SU-DHL-6 (cell line): ENCODE results near the gene KIF13A.
A peak's percentile ranks its signal among the peaks of the same experiment; 100 is the strongest.

Source experiments
- H2AFZ ChIP-seq: fragments of 200-600 bp; sonication (generic); 2 replicates; pipeline ENCODE4 v1.6.1; 2014; ENCODE audit warnings: low read depth, mild to moderate bottlenecking, moderate library complexity, mixed read lengths, antibody characterized with exemption, low read length; ENCODE audit not compliant: severe bottlenecking
- H3F3A ChIP-seq: fragments of 200-600 bp; shearing (Covaris generic); 2 replicates; pipeline ENCODE4 v1.6.0; 2016; ENCODE audit warnings: antibody characterized with exemption, mild to moderate bottlenecking; ENCODE audit not compliant: insufficient read depth
- H3K27ac ChIP-seq: fragments of 200-600 bp; sonication (generic); 2 replicates; pipeline ENCODE4 v1.5.1; 2016; ENCODE audit warnings: low read depth, mild to moderate bottlenecking, low read length, moderate library complexity, mixed read lengths
- H3K27me3 ChIP-seq: fragments of 200-600 bp; sonication (generic), shearing (Covaris generic); 2 replicates; pipeline ENCODE4 v1.6.0; 2014; ENCODE audit warnings: mild to moderate bottlenecking, low read length
- H3K36me3 ChIP-seq: fragments of 200-600 bp; sonication (generic); 2 replicates; pipeline ENCODE4 v1.6.1; 2014; ENCODE audit warnings: mild to moderate bottlenecking, low read length, mixed read lengths
- H3K4me2 ChIP-seq: fragments of 300-600, 200-600 bp; shearing (Covaris generic), sonication (generic); 2 replicates; pipeline ENCODE4 v1.6.0; 2014; ENCODE audit warnings: low read length, low read depth, mild to moderate bottlenecking; ENCODE audit not compliant: poor library complexity, severe bottlenecking
- H3K4me3 ChIP-seq: fragments of 200-600 bp; sonication (generic); 2 replicates; pipeline ENCODE4 v1.5.1; 2014; ENCODE audit warnings: antibody characterized with exemption, low read length, mild to moderate bottlenecking, mixed read lengths; ENCODE audit not compliant: insufficient read depth, poor library complexity, severe bottlenecking
- H3K79me2 ChIP-seq: fragments of 200-600 bp; sonication (generic); 2 replicates; pipeline ENCODE4 v1.6.1; 2014; ENCODE audit warnings: mild to moderate bottlenecking, low read length, moderate library complexity; ENCODE audit not compliant: insufficient read depth
- H3K9ac ChIP-seq: fragments of 200-600 bp; sonication (generic); 2 replicates; pipeline ENCODE4 v1.7.0; 2014; ENCODE audit warnings: mild to moderate bottlenecking, low read length
- H3K9me2 ChIP-seq: fragments of 200-600 bp; sonication (generic); replicated peaks from 2 replicates; pipeline ENCODE4 v1.6.1; 2014; ENCODE audit warnings: low read length; ENCODE audit not compliant: insufficient read depth
- H3K9me3 ChIP-seq: fragments of 200-600 bp; sonication (generic); 2 replicates; pipeline ENCODE4 v1.6.1; 2014; ENCODE audit warnings: low read length, mixed read lengths; ENCODE audit not compliant: insufficient read depth
- H4K20me1 ChIP-seq: fragments of 200-600 bp; sonication (generic); 2 replicates; pipeline ENCODE4 v1.6.1; 2014; ENCODE audit warnings: low read depth, mild to moderate bottlenecking, antibody characterized with exemption, low read length, moderate library complexity, mixed read lengths
- CTCF ChIP-seq: fragments of 200-600 bp; sonication (generic); IDR thresholded peaks from one replicate; pipeline ENCODE4 v1.5.1; 2017; ENCODE audit warnings: antibody characterized with exemption, mild to moderate bottlenecking, low read length, moderate library complexity; ENCODE audit not compliant: insufficient read depth, poor library complexity, severe bottlenecking
- EZH2phosphoT487 ChIP-seq: fragments of 200-600 bp; sonication (generic), shearing (Covaris generic); conservative IDR thresholded peaks from 2 replicates; pipeline ENCODE4 v1.6.1; 2018; ENCODE audit warnings: mild to moderate bottlenecking, antibody characterized with exemption, low read length, moderate library complexity, mixed read lengths

Gene KIF13A

DNA sequence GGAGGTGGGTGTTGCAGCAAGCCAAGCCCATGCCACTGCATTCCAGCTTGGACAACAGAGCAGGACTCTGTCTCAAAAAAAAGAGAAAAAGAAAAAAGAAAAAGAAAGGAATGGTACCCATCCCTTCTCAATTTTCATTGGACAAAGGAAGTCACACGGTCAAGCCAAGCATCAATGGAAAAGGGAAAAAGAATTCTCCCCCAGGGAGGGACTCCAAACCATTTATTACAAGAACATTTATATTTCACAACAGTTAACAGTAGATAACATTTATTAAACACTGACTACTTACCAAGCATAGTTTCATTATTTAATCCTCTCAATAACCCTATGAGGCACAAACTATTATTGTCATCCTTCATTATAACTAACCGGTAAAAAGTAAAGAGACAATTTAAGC lies 6.6 kb upstream of the KIF13A start:
- Histone ChIP-seq H3F3A (no peaks in the 10 kb centered on the region), H3K79me2 (no peaks in the 10 kb centered on the region), H3K4me3 (no peak overlapping the region), H4K20me1 (no peaks in the 10 kb centered on the region), H3K4me2 (no peak overlapping the region), H3K9me2 (no peaks in the 10 kb centered on the region), H3K27me3 (no peaks in the 10 kb centered on the region), H3K9ac (no peak overlapping the region), H2AFZ (no peak overlapping the region), H3K27ac (no peak overlapping the region), H3K9me3 (no peaks in the 10 kb centered on the region), H3K36me3 (no peaks in the 10 kb centered on the region)
- TF ChIP-seq CTCF (no peak), EZH2phosphoT487 (no peak)

DNA sequence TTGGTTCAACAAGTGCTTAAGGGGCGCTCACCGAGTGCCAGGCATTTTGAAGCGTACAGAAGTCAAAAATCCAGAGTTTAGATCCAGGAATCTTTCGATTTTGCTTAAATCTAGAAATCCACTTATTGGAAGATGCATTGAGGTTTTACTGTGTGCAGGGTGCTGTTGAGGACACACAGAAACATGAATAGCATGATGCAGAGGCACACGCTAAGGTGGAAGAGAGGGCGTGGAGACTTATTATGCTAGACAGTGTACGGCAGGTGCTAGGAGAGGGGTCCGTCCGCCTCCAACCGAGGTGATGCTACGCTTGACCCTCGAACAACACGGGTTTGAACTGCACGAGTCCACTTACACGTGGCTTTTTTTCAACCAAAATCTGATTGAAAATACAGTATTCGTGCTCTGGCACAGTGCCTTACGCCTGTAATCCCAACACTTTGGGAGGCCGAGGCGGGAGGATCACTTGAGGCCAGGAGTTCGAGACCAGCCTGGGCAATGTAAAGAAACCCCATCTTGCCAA lies 1.0 kb upstream of the KIF13A start:
- Histone ChIP-seq H3K9me2 (no peaks in the 10 kb centered on the region), H3K79me2 (no peaks in the 10 kb centered on the region), H3K9ac (peak overlapping the region; percentile 42), H3K4me3 (peak overlapping the region; percentile 56), H3K27ac (no peak overlapping the region), H3K36me3 (no peaks in the 10 kb centered on the region), H3K27me3 (no peaks in the 10 kb centered on the region), H2AFZ (peak overlapping the region; percentile 34), H4K20me1 (no peaks in the 10 kb centered on the region), H3K4me2 (peak overlapping the region; percentile 62), H3K9me3 (no peaks in the 10 kb centered on the region), H3F3A (no peaks in the 10 kb centered on the region)
- TF ChIP-seq CTCF (no peak), EZH2phosphoT487 (no peak)

DNA sequence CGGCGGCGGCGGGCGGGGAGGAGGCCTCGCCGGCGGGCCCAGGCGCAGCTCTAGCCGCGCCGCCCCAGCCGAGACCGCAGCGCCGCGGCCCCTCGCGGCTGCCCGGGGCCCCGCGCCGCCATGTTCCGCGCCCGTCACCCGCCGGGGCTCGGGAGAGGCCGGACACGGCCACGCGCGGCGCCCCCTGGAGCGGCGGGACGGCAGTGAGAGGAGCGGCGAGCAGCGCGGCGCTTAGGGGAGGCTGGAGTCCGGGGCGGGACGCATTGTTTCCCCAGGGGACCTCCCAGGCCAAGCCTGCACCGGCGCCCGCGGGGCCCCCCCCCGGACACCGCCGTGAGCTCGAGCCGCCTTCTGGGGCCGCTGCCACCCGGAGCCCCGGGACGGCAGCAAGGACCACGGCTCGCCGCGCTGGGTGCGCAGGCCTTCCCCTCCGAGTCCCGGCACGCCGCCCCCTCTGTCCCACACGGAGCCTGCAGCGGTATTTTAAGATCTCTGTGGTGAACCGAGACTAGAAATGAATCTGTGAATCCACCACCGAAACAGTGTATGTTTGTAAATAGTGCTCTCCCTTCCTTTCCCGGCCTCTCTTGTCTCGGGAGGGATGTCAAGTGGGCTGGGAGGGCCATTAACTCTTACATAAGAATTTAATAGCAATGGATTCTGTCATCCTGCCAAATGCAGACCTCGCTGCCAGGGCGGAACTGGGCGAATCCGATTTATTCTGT lies 424 bp upstream of the KIF13A start:
- Histone ChIP-seq H3K36me3 (no peaks in the 10 kb centered on the region), H3K9me3 (no peaks in the 10 kb centered on the region), H3K27me3 (no peaks in the 10 kb centered on the region), H3K9ac (peak overlapping the region; percentile 42), H3K79me2 (no peaks in the 10 kb centered on the region), H3F3A (no peaks in the 10 kb centered on the region), H2AFZ (peak overlapping the region; percentile 34), H3K27ac (no peak overlapping the region), H4K20me1 (no peaks in the 10 kb centered on the region), H3K4me2 (peak overlapping the region; percentile 62), H3K4me3 (peak overlapping the region; percentile 56), H3K9me2 (no peaks in the 10 kb centered on the region)
- TF ChIP-seq CTCF (no peak), EZH2phosphoT487 (no peak)
